Cardiac septum (tissue), 1 donor: Measurements from ENCODE around the gene KCNQ5. TPM values are rescaled to one million over a fixed set of nuclear protein-coding genes. Genes with fewer than 3 reads are reported as not detected.

Experiments used
- DNase-seq: peaks from one replicate; pipeline ENCODE4 v3.0.0-alpha.2; 2020; ENCODE audit warnings: low spot score
- intact Hi-C: fragments of 100-400 bp; cut with DNase I; formaldehyde crosslinking; loops from one replicate; pipeline ENCODE4 v1.14.0; 2022
- total RNA-seq: library from RNA; stranded (reverse); fragmentation: NEBNext Ultra II Directional; extraction: Animal tissue kit (Norgen Biotek cat#: 25700); gene quantifications from one replicate; pipeline ENCODE4 v1.2.1, GENCODE V29; 2021
- donor health status: DM: no; HTN: no; CAD: no.

KCNQ5 gene
- total RNA-seq, 1 donor from 2014 or later: not detected

DNA sequence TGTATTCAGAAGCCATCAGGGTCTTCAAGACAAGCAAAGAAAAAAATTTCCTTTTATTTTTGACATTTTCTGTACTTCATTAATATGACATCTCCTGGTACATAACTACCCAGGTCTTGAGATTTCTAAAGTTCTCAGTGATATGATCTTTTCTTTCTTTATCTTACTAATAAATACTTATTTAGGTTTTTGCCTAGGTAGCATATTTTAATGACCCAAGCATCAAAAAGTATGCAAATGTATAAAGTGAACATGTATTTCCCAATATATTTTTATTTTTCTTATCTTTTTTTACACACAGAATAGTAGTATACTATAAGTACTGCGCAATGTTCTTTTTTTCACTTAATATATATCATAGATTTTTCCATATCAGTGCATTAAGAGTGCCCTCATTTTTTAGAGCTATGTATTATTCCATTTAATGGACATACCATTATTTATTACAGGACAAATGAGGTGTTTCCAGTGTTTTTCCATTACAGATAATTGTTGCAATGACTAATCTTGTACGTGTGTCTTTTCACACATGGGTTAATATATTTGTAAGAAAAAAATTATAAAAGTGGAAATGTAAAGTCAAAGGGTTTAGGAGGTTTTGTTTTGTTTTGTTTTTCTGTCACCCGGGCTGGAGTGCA is 107.0 kb downstream of the KCNQ5 start:
- no peak for DNase-seq
- intact Hi-C loops: no loop called here

DNA sequence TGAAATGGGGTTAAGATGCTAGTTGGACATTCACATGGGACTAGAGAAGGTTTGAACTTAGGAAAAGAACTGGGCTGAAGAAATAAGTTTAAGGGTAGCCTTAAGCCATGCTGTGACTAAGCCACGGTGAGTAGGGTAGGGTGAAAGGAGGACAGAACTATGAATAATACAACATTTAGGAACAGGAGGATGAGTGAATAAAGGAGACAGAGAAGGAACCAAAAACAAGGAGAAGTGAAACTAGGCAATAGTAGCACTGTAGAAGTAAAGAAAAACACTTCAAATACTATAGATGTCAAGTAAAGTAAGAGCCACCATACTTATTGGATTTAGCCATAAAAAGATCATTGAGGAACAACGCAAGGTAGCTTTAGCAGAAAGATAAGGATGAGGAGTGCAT is 111.2 kb downstream of the KCNQ5 start:
- intact Hi-C loops: no loop called here
- no peak for DNase-seq

DNA sequence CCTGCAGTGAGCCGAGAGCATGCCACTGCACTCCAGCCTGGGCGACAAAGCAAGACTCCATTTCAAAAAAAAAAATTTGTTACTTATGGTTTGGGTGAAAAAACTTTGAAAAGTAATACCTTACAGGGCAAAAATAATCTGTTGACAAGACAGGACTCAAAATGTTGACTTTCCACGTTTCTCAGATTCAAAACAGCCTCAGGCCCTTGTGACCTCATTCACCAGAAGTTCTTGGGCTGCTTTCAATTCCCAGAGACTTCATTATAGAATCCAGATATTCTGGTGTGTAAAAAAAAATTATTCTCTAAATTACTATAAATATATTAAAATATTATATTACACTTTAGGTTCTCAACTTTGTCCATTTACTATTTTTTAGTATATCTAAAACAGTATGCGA is 116.2 kb downstream of the KCNQ5 start:
- intact Hi-C loops: no loop called here
- DNase-seq: no peak

DNA sequence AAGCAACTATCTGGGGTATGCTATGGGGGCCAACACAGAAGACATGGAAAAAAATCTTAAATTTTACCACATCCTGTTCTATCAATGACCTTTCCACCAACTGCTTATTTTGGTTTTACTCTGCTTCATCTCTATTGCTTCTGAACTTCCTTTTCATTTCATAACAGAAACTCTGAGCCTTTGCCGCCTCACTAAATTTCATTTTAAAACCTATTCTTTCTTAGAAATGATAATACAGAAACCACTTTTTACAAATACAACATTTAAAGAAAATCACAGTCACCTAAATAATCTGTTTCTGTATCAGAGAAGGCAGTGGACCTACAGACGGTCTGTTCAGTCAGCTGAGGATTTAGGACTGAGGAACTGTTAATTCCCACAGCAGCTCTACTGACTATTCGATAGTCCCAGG is 117.5 kb downstream of the KCNQ5 start:
- DNase-seq: no peak

DNA sequence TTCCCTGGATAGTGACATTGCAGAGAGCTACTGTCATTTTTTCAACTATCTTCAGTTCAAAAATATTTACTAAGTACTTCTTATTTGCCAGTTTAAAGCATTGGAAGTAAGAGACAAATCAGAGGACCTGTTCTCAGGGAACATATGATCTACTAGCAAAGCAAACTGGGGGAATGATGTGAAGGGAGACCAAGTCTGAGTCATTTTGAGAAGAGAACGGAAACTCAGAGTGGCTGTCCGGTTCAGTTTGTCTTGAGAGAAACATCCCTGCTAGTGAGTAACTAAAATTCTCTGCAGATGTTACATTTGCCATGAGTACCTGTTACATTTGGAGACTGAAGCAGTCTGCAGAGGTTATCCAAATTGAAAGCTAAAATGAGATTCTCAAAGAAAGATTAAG is 118.3 kb downstream of the KCNQ5 start:
- DNase-seq: no peak
- intact Hi-C loops: no loop called here

More for the DNA sequence above, 117.5 kb downstream of the KCNQ5 start:
- intact Hi-C loops: no loop called here

- no peak for DNase-seq
- intact Hi-C loops: no loop called here
Observed at GRCh38 chr6:72741083-72741482, 119.2 kb downstream of the KCNQ5 start.

GRCh38 chr6:72742001-72742673 is 120.3 kb downstream of the KCNQ5 start:
- DNase-seq: no peak
- intact Hi-C loops: no loop called here

DNA sequence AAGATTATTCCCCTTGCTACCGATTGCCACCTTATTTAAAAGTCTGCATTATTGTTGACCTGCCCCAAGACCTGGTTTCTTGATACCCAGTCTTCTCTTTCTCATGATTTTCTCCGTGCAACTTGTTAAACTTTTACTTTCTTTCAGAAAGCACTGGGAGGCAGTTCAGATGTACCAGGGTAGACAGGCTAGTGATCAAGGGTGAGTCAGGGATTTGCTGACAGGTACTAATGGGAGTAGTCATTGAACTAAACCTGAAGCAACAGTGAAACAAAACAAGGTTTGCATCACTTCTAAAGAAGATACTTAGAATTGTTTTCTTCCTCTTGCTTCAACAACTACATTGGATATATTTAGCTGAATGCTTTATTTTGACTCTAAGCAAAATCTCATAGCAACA is 124.4 kb downstream of the KCNQ5 start:
- intact Hi-C loops: no loop called here
- no peak for DNase-seq

DNA sequence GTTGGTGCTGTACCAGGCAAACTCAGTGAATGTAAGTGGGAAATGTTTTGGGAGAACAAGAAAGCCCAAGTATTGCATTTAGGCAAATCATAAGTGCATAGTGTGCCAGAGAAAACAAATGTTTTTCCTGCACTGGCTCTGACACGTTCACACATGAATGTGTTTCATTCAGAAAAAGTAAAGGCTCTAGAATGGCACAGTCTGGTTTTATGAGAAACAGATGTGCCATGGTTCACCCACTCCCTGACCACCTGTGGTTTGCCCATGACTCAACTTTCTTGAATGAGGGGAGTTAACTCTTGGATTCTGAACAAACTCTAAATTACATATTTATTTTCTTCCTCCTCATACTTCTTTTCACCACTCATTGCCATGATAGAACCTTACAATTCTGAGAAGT is 126.9 kb downstream of the KCNQ5 start:
- intact Hi-C loops: no loop called here
- no peak for DNase-seq

- no peak for DNase-seq
- intact Hi-C loops: no loop called here
Observed at GRCh38 chr6:72755752-72756151, 133.9 kb downstream of the KCNQ5 start.

GRCh38 chr6:72757048-72757447 is 135.2 kb downstream of the KCNQ5 start:
- no peak for DNase-seq
- intact Hi-C loops: no loop called here

DNA sequence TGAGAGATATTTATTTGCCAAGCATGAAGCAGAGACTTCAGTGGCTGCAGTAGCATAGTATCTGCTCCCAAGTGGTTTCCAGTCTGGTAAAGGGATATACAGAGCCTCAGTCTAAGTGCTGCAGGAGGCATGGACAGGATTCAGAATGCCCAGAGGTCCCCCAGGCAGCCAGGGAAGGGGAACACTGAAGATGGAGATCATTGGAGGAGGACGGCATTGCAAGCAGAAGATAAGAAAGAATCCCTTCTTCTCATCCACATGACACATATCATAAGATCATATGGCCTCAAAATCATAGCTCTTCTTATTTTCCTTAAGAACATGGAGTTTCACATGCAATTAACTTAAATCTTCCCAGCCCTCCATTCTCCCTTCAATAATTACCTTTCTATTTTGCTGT is 136.1 kb downstream of the KCNQ5 start:
- DNase-seq: no peak
- intact Hi-C loops: no loop called here

DNA sequence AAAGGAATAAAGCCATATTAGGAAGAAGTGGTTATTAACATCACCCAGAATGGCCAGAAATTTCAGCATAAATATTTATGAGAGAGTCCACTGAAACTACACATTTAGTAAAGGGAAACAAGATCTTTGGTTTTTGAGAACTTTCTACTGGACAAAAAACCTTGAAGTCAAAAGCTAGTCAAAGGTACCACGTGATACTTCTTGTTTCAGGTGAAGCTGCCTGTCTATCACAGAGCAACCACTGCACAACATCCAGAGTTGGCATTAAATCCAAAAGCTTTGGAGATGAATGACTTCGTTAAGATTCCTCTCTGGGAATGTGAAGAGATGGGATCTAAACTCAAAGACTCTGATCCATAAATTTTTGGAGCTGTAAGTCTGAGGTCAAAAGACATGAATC is 137.0 kb downstream of the KCNQ5 start:
- intact Hi-C loops: no loop called here

GRCh38 chr6:72760114-72760793 is 138.4 kb downstream of the KCNQ5 start:
- no peak for DNase-seq
- intact Hi-C loops: no loop called here

More for the DNA sequence above, 137.0 kb downstream of the KCNQ5 start:
- no peak for DNase-seq

DNA sequence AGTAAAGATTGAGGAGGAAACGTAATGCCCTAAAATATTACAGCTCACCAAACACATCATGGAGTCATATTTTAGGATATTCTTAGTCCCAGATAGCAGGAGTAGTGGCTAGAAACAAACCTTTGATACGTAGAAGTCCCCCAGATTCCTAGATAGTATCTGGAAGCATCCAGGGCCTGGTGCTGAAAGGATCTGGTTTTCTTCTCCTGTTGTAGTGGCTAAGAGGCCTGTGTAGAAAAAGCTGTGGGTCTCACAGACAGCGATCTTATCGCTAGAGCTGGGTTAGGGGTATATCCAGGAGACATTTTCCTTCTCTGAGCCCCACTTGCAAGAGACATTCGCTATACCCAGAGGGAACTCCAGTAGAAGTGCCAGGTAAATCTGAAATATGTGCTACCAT is 139.9 kb downstream of the KCNQ5 start:
- intact Hi-C loops: no loop called here
- DNase-seq: no peak

GRCh38 chr6:72769459-72770125 is 147.7 kb downstream of the KCNQ5 start:
- DNase-seq: no peak
- intact Hi-C loops: no loop called here

DNA sequence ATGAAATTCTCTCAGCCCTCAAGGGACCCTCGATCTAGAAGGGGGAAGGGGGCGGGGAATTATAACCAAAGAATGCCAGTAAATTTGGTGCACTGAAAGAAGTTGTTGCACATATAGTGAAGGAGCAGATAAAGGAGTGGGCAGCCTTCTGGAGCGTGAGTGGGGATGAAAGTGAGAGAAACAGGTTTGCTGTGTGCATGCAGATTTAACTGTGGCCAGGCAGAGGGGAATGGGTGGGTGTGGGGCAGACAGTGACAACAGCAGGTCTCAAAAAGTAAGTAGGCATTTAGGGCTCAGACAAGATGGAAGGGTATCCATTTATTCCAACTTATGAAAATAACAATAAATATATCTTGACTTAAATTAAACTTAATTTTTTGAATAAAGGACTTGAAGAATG is 149.1 kb downstream of the KCNQ5 start:
- DNase-seq: no peak
- intact Hi-C loops: no loop called here

DNA sequence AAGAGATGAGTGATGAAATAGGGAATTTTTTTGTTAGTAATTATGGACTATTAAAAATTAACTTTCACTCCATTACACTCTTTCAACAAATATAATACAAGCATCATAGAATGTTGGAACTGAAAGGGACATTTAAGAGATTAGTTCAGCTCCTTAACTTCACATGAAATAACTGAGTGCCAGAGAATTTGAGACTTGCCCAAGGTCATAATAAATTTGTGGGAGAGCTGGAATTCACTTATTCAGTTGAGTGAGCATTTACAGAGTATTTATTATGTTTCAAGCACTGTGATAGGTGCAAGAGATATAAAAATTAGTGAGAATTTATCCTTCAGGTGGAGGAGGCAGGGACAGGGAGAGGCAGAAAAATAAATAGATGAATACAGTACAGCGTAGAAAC is 154.6 kb downstream of the KCNQ5 start:
- intact Hi-C loops: no loop called here
- DNase-seq: no peak

DNA sequence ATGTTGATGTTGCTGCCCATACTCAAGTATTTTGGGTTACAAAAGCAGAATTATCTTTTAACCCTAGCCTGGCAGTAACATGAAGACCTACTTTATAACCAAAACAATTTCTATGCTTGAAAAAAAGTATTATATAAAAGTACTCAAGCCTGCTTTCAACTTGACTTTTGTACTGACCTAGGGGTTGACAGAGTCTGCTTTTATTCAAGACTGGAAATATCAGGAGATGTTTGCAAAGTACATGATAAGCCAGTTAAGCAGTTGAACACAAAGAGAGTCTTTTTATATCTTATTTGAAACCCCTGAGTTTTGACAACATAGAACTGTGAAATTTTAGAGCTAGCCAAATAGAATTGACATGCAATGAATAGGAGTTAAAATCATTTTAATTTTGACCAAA is 159.8 kb downstream of the KCNQ5 start:
- intact Hi-C loops: no loop called here
- DNase-seq: no peak

DNA sequence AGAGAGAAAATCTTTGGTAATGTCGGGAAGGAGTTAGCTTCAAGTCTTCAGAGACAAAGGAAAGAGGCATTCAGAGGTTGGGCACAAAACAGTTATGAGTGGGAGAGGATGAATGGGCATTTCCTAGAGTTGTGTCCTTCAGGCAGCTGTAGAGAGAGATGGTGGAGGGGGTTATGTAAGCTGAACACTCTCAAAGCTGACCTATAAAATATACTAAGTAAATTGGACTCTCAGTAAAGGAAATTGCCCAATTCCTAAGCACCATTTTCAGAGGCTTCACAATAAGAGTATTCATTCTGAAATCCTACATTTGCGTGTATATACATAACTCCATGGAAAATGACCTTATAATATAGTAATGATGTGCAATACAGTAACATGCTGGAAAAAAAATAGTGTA is 161.2 kb downstream of the KCNQ5 start:
- no peak for DNase-seq
- intact Hi-C loops: no loop called here

GRCh38 chr6:72783666-72784065 is 161.8 kb downstream of the KCNQ5 start:
- no peak for DNase-seq
- intact Hi-C loops: no loop called here
